IMR-90 (cell line): ENCODE measurements around the gene PHC2. TPM values are rescaled to one million over a fixed set of nuclear protein-coding genes. Genes with fewer than 3 reads are reported as not detected.

Source experiments
- ATAC-seq: fragments of 200-7000 bp; cut with Tn5 transposase; 2 replicates; pipeline ENCODE4 v1.9.1; 2020; ENCODE audit warnings: low read depth, mild to moderate bottlenecking, moderate library complexity
- BruUV-seq: library from RNA; stranded (reverse); fragments of 400-500 nt; replicated peaks from 2 replicates; lab custom pipeline; 2021; lab: Mats Ljungman, UMichigan
- CTCF ChIA-PET: fragments of 300-600 bp; formaldehyde crosslinking; extraction: SDS; loops from one replicate; lab custom pipeline; 2021; ENCODE audit warnings: antibody characterized with exemption; lab: Yijun Ruan, JAX
- POLR2A ChIA-PET: fragments of 300-600 bp; sonication (Branson Sonifier 250); formaldehyde crosslinking; loops from one replicate; lab custom pipeline; 2022; ENCODE audit warnings: antibody characterized with exemption; ENCODE audit not compliant: unreplicated experiment; lab: Charles Lee
- DNase-seq: peaks from one replicate; pipeline ENCODE4 v3.0.0; 2013
- H2AFZ ChIP-seq: replicated peaks from 2 replicates; pipeline ENCODE3; 2013; ENCODE audit warnings: low read length, mild to moderate bottlenecking; ENCODE audit not compliant: poor library complexity
- H2AK5ac ChIP-seq: 2 replicates; pipeline ENCODE4 v1.6.1; 2013; ENCODE audit warnings: low read depth, low read length, inconsistent platforms
- H2AK9ac ChIP-seq: replicated peaks from 2 replicates; pipeline ENCODE3; 2013; ENCODE audit warnings: mild to moderate bottlenecking, low read depth, low read length, moderate library complexity; ENCODE audit not compliant: poor library complexity
- H2BK120ac ChIP-seq: 2 replicates; pipeline ENCODE4 v1.6.1; 2013; ENCODE audit warnings: low read depth, low read length, inconsistent platforms
- H2BK15ac ChIP-seq: 3 replicates; pipeline ENCODE4 v1.6.1; 2013; ENCODE audit warnings: low read depth, low read length, inconsistent platforms
- H2BK20ac ChIP-seq: 2 replicates; pipeline ENCODE4 v1.6.1; 2013; ENCODE audit warnings: low read depth, mild to moderate bottlenecking, inconsistent platforms, low read length, moderate library complexity
- H2BK5ac ChIP-seq: 2 replicates; pipeline ENCODE4 v1.6.1; 2013; ENCODE audit warnings: mild to moderate bottlenecking, low read depth, low read length, inconsistent platforms; ENCODE audit not compliant: poor library complexity, severe bottlenecking
- H3K14ac ChIP-seq: replicated peaks from 2 replicates; pipeline ENCODE4 v1.6.1; 2013; ENCODE audit warnings: low read depth, low read length, inconsistent platforms
- H3K18ac ChIP-seq: 2 replicates; pipeline ENCODE4 v1.6.1; 2013; ENCODE audit warnings: low read depth, low read length, control low read depth
- H3K23ac ChIP-seq: 2 replicates; pipeline ENCODE4 v1.6.1; 2013; ENCODE audit warnings: low read depth, low read length, inconsistent platforms
- H3K27ac ChIP-seq: 2 replicates; pipeline ENCODE4 v1.5.1; 2013; ENCODE audit warnings: mild to moderate bottlenecking, control low read depth, low read length; ENCODE audit not compliant: insufficient read depth
- H3K27me3 ChIP-seq: 2 replicates; pipeline ENCODE4 v1.6.1; 2013; ENCODE audit warnings: low read length; ENCODE audit not compliant: control insufficient read depth, insufficient read depth
- H3K36me3 ChIP-seq: 2 replicates; pipeline ENCODE4 v1.6.1; 2013; ENCODE audit warnings: low read length, mixed read lengths; ENCODE audit not compliant: control insufficient read depth, insufficient read depth
- H3K4ac ChIP-seq: 2 replicates; pipeline ENCODE4 v1.6.1; 2013; ENCODE audit warnings: low read depth, low read length, inconsistent platforms
- H3K4me1 ChIP-seq: 2 replicates; pipeline ENCODE4 v1.6.1; 2013; ENCODE audit warnings: low read length, mixed read lengths; ENCODE audit not compliant: control insufficient read depth, insufficient read depth
- H3K4me2 ChIP-seq: 2 replicates; pipeline ENCODE4 v1.6.1; 2013; ENCODE audit warnings: low read depth, mild to moderate bottlenecking, control low read depth, low read length, moderate library complexity
- H3K4me3 ChIP-seq: 2 replicates; pipeline ENCODE4 v1.5.1; 2013; ENCODE audit warnings: low read depth, mild to moderate bottlenecking, control low read depth, low read length, moderate library complexity; ENCODE audit not compliant: insufficient read depth
- H3K56ac ChIP-seq: 2 replicates; pipeline ENCODE4 v1.6.1; 2013; ENCODE audit warnings: low read length, inconsistent platforms; ENCODE audit not compliant: insufficient read depth; ENCODE audit errors: extremely low read depth
- H3K79me1 ChIP-seq, 2 experiments: 2 replicates each; pipeline ENCODE4 v1.6.1; 2013; ENCODE audit warnings: low read length in 2 of 2, inconsistent platforms in 1 of 2, low read depth in 1 of 2
- H3K9ac ChIP-seq: 2 replicates; pipeline ENCODE4 v1.6.1; 2013; ENCODE audit warnings: low read depth, low read length, control low read depth
- H3K9me1 ChIP-seq: 2 replicates; pipeline ENCODE4 v1.6.1; 2013; ENCODE audit warnings: low read length, inconsistent platforms; ENCODE audit not compliant: insufficient read depth
- H3K9me3 ChIP-seq: 2 replicates; pipeline ENCODE4 v1.6.1; 2013; ENCODE audit warnings: low read length; ENCODE audit not compliant: control insufficient read depth, insufficient read depth
- H4K20me1 ChIP-seq: 2 replicates; pipeline ENCODE4 v1.6.1; 2013; ENCODE audit warnings: low read length, inconsistent platforms; ENCODE audit not compliant: insufficient read depth
- H4K5ac ChIP-seq: 2 replicates; pipeline ENCODE4 v1.6.1; 2013; ENCODE audit warnings: mild to moderate bottlenecking, low read depth, low read length, control low read depth
- H4K8ac ChIP-seq, 2 experiments: 2 replicates each; pipeline ENCODE4 v1.6.1; 2013; ENCODE audit warnings: low read depth in 2 of 2, low read length in 2 of 2, control low read depth in 1 of 2, inconsistent platforms in 1 of 2
- H4K91ac ChIP-seq: 2 replicates; pipeline ENCODE4 v1.6.1; 2013; ENCODE audit warnings: low read depth, low read length, inconsistent platforms; ENCODE audit not compliant: insufficient read depth
- BHLHE40 ChIP-seq: fragments of 150-350 bp; IDR thresholded peaks from 2 replicates; pipeline ENCODE4 v1.6.1; 2016; ENCODE audit warnings: mild to moderate bottlenecking, low read depth, low read length
- CEBPB ChIP-seq: IDR thresholded peaks from 2 replicates; pipeline ENCODE4 v1.6.1; 2012; ENCODE audit warnings: low read depth, low read length, improper control_type of control experiment
- CHD1 ChIP-seq: IDR thresholded peaks from 2 replicates; pipeline ENCODE4 v1.6.1; 2012; ENCODE audit warnings: low read depth, low read length, improper control_type of control experiment
- CTCF ChIP-seq: conservative IDR thresholded peaks from 2 replicates; pipeline ENCODE4 v1.5.1; 2012; ENCODE audit warnings: mild to moderate bottlenecking, low read depth, low read length, improper control_type of control experiment
- ELK1 ChIP-seq: fragments of 150-350 bp; IDR thresholded peaks from 2 replicates; pipeline ENCODE4 v1.6.1; 2016; ENCODE audit warnings: low read depth, mild to moderate bottlenecking, low read length, moderate library complexity, borderline replicate concordance
- FOS ChIP-seq: fragments of 150-350 bp; IDR thresholded peaks from 2 replicates; pipeline ENCODE4 v1.6.1; 2016; ENCODE audit warnings: low read depth, low read length
- MAFK ChIP-seq: IDR thresholded peaks from 2 replicates; pipeline ENCODE4 v1.6.1; 2012; ENCODE audit warnings: low read depth, low read length, improper control_type of control experiment
- MAZ ChIP-seq: IDR thresholded peaks from 2 replicates; pipeline ENCODE4 v1.6.1; 2012; ENCODE audit warnings: low read depth, mild to moderate bottlenecking, low read length, improper control_type of control experiment, moderate library complexity, borderline replicate concordance
- MXI1 ChIP-seq: IDR thresholded peaks from 2 replicates; pipeline ENCODE4 v1.6.1; 2012; ENCODE audit warnings: low read depth, mild to moderate bottlenecking, low read length, moderate library complexity, borderline replicate concordance
- NFE2L2 ChIP-seq: fragments of 150-350 bp; IDR thresholded peaks from 2 replicates; pipeline ENCODE4 v1.6.1; 2016; ENCODE audit warnings: low read depth, mild to moderate bottlenecking, low read length
- POLR2A ChIP-seq: IDR thresholded peaks from 2 replicates; pipeline ENCODE4 v1.6.1; 2012; ENCODE audit warnings: mild to moderate bottlenecking, low read depth, low read length
- RAD21 ChIP-seq: IDR thresholded peaks from 2 replicates; pipeline ENCODE4 v1.6.1; 2012; ENCODE audit warnings: low read length, improper control_type of control experiment
- RCOR1 ChIP-seq: IDR thresholded peaks from 2 replicates; pipeline ENCODE4 v1.6.1; 2012; ENCODE audit warnings: mild to moderate bottlenecking, low read length, improper control_type of control experiment; ENCODE audit not compliant: insufficient replicate concordance
- RFX5 ChIP-seq: IDR thresholded peaks from 2 replicates; pipeline ENCODE4 v1.8.0; 2012; ENCODE audit warnings: low read depth, mild to moderate bottlenecking, low read length, moderate library complexity
- SMC3 ChIP-seq: fragments of 150-350 bp; IDR thresholded peaks from 2 replicates; pipeline ENCODE4 v1.6.1; 2016; ENCODE audit warnings: low read depth, mild to moderate bottlenecking, antibody characterized with exemption, low read length, moderate library complexity
- WGBS, 2 experiments: methylation state at CpG; one replicate each; pipeline versions ENCODE4 v1.1.5 to v1.1.7; 2013; ENCODE audit warnings: missing lambda C conversion rate in 2 of 2; ENCODE audit not compliant: insufficient read length in 1 of 2; ENCODE audit errors: extremely low coverage in 2 of 2; 5-methylcytosine and 5-hydroxymethylcytosine counted together
- dilution Hi-C: fragments of 300-500 bp; cut with HindIII; formaldehyde crosslinking; loops from one replicate; pipeline ENCODE4 v1.14.3; 2018; ENCODE audit warnings: low sequenced_read_pairs; ENCODE audit not compliant: unreplicated experiment
- in situ Hi-C: fragments of 300-500 bp; cut with MboI; formaldehyde crosslinking; loops from 3 replicates; pipeline ENCODE4 v1.14.3; 2019; ENCODE audit warnings: low sequenced_read_pairs, inconsistent platforms, mixed read lengths
- intact Hi-C: fragments of 100-400 bp; cut with micrococcal nuclease; formaldehyde crosslinking; loops from 2 replicates; pipeline ENCODE4 v1.10.0; 2022
- polyA plus RNA-seq, 3 experiments: library from polyadenylated mRNA; depleted of rRNA; stranded (reverse); fragments of >200 nt; gene quantifications; 2 replicates each; pipeline ENCODE4 v1.2.3, GENCODE V29; 2012; ENCODE audit warnings: low replicate concordance in 1 of 3
- total RNA-seq: library from RNA; depleted of rRNA; stranded (reverse); fragments of >200 nt; gene quantifications from 2 replicates; pipeline ENCODE4 v1.2.3, GENCODE V29; 2012
- TF ChIP-seq, protein P1 (sequence below): fragments of 150-350 bp; IDR thresholded peaks from 2 replicates; pipeline ENCODE4 v1.6.1; 2017; ENCODE audit warnings: mild to moderate bottlenecking, antibody characterized with exemption, low read length, low read depth

PHC2 gene
- total and polyA plus RNA-seq, 2 of the 4 experiments (the other 2 are of a cell fraction), result 46.4 to 98.1 TPM

- dilution Hi-C loops (no loop called here), intact Hi-C loops (no loop called here), in situ Hi-C loops (no loop called here)
- H3K56ac ChIP-seq, result no peak overlapping the region
- no peak overlapping the region for H2BK120ac ChIP-seq
- no peaks in the 10 kb centered on the region for H4K20me1 ChIP-seq
- no peaks in the 10 kb centered on the region; the same call in 1 of the 2 replicates for H3K36me3 ChIP-seq
- H2BK5ac ChIP-seq, result no peak overlapping the region
- no peaks in the 10 kb centered on the region for H3K9me3 ChIP-seq
- H3K27me3 ChIP-seq, result no peaks in the 10 kb centered on the region
- no peak overlapping the region for H4K5ac ChIP-seq
- H4K8ac ChIP-seq, result no peak overlapping the region
- no peak overlapping the region for H2AK9ac ChIP-seq
- no peak overlapping the region for H3K23ac ChIP-seq
- H3K18ac ChIP-seq, result no peak overlapping the region
- no peak for DNase-seq
- ChIA-PET POLR2A (no interaction called here), CTCF (no interaction called here)
- H3K4me3 ChIP-seq, result no peak overlapping the region
- H4K91ac ChIP-seq, result no peak overlapping the region
- no peak overlapping the region for H3K27ac ChIP-seq
- H2BK15ac ChIP-seq, result no peak overlapping the region
- H3K4me2 ChIP-seq, result no peak overlapping the region
- no peak overlapping the region for H3K4ac ChIP-seq
- no peak overlapping the region for H3K14ac ChIP-seq
- H3K9me1 ChIP-seq, result peaks cover 9% of the 10 kb centered on the region
- BruUV-seq, result no TSS peak
- peaks cover 18% of the 10 kb centered on the region for H3K4me1 ChIP-seq
- H2AFZ ChIP-seq, result no peak overlapping the region
- no peak overlapping the region for H3K9ac ChIP-seq
- H2AK5ac ChIP-seq, result no peak overlapping the region
- ATAC-seq, result no peak
- TF ChIP-seq BHLHE40 (no peak), SMC3 (no peak), RCOR1 (no peak), MAZ (no peak), ELK1 (no peak), RAD21 (no peak), MAFK (no peak), FOS (no peak), CHD1 (no peak), CTCF (no peak), RFX5 (no peak), NFE2L2 (no peak), POLR2A (no peak), MXI1 (no peak), CEBPB (no peak)
- TF ChIP-seq, protein P1, sequence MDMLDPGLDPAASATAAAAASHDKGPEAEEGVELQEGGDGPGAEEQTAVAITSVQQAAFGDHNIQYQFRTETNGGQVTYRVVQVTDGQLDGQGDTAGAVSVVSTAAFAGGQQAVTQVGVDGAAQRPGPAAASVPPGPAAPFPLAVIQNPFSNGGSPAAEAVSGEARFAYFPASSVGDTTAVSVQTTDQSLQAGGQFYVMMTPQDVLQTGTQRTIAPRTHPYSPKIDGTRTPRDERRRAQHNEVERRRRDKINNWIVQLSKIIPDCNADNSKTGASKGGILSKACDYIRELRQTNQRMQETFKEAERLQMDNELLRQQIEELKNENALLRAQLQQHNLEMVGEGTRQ, result no peak
- no peak overlapping the region for H2BK20ac ChIP-seq
- peaks cover 1 to 4% of the 10 kb centered on the region in 2 experiments; a peak in 2 of 4 replicates for H3K79me1 ChIP-seq
- 67% methylated on average over 1 of the region's 2 CpGs; no CpG with 5 or more reads in 1 of the 2 experiments for WGBS, 2 experiments
These were observed 33.8 kb downstream of the PHC2 start for GRCh38 chr1:33397125-33397506.
